ENCODE measurements around the gene F13A1.

The F13A1 gene

DNA sequence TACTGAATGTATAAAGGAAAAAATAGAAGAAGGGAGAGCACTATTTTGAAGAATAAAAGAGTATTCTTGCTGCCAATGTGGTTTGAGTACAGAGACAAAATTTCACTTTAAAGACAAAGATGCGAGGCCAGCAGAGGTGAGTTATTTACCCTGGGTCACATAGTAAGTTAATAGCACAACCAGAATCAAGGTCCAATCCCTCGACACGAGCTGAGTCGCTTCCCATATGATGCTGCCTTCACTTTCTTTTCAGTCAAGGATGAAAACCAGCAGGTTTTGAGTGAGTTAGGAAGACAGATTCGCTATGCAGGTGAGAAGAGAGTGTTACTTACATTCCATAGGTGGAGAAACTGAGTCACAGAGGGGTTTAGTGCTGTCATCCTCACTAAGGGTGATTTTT is 75.8 kb downstream of the F13A1 start:
- no peak for DNase-seq (ENCODE audit: low read depth in 2 of 2)

DNA sequence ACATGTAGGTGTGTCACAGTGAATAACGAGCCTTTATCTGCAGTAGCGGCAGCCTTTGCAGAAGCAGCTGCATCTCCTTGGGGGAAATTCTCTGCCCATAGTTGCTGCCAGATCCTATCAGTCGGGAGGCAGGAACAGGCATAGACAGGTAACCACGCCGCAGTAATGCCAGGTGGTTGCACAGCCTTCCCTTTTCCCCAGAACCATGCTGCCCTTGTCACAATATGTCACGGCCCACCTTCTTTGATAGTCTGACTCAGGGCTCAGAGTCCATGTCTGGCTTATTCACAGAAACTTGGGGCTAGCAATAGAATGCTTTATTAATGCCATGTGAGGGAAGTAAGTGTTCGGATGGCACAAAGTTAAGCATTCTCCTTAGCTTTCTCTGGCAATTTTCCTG is 76.6 kb downstream of the F13A1 start:
- no peak for DNase-seq (ENCODE audit: low read depth in 2 of 2)

DNA sequence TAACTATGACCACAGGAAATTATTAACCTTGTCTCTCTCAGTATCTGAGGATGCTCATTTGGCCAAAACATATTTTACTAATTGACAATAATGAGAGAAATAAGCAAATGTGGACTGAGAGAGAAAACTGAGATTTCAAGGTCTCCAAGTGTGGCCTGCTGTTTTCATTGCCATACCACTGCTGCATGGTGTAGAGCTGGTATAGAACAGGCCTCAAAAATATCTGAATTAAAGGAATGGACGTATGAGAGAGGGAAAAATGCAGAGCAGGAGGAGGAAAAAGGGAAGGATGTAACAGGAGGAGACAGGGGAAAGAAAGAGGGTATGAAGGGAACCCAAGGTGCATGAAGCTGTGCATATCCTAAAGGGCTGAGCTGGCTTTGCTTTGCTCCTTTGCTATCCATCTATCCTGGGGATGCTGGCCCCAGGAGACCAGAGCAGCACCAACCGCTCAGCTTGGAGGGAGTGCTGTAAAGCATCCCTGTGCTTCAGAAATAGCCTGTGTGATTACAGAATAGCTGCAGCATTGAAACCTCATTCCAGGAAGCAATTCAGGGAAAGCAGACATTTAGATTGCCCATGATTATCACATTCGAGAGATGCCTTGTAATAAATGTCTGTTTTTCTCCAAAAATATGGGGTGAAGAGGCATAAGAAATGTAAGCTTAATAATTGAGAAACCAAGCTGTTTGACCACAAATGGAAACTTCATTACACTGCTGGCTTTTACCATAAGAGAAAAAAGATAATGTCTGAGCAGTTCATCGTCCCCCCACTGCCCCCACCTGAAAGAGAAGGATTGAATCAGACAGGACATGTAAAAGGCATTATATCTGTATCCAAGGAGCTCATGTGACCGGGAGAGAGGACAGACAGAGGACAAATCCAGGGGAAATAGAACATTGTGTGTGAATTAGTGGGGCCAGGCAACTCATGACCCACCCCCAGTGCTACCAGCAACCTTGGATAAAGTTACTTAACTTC is 80.6 kb downstream of the F13A1 start:
- no peak for DNase-seq (ENCODE audit: low read depth in 2 of 2)

DNA sequence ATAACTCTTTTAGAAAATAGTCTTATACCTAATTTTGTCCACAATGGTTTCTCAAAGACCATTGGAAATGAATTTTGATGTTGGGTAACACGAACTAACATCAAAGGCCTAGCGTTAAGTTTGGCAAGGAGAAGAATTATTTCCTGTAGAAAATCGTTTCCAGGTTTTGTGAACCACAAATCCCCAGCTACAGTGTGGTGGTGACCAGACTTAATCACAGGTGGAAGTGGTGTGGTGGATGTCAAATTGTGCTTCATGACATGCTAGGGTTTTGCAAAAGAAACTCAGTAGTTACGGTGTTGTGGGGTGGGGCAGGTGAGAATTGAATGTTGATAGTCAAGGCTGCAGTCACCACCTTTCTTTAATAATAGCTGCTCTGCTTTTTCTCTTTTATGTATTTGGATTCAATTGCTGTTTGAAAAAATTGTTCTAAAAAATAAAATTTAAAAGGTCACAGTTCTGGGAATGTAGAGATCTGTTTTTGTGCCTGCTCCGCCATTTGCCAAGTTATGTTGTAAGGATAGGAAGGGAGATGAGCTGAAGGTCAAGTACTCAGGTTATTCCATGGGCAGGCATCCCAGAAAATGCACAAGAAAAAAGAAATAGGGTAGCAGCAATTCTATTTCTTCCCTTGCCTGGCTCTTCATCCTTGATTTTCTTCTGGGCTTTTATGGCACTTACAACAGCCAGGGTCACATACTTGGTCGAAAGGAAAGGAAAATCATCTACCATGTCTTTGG is 83.6 kb downstream of the F13A1 start:
- no peak for DNase-seq (ENCODE audit: low read depth in 2 of 2)

DNA sequence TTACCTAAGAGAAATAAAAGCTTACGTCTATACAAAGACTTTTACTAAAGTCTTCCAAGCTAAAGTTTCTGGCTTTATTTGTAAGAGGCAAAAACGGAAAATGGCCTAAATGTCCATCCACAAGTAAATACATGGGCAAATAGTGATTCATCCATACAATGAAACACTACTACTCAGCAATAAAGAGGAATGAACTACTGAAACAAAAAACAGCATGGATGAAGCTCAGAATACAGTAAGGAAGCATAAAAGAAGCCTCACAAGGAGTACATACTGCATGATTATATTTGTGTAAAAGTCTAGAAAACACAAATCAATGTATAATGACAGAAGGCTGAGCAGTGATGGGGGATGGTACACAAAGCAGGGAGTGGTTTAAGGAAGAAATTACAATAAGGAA is 84.7 kb downstream of the F13A1 start:
- no peak for DNase-seq (ENCODE audit: low read depth in 2 of 2)

DNA sequence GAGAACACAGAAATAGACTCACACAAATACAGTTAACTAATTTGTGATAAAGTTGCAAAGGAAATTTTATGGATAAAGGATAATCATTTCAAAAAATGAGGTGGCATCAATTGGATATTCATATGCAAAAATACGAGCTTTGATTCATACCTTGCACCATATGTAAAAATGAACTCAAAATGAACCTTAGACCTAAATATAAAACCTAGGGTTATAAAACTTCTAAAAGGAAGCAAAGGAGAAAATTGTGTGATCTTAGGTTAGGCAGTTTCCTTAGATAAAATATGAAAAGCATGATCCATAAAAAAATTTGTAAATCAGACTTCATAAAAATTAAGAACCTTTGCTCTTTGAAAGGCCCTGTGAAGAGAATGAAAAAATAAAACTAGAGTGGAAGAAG is 85.5 kb downstream of the F13A1 start:
- DNase-seq (ENCODE audit: low read depth in 2 of 2) = no peak

DNA sequence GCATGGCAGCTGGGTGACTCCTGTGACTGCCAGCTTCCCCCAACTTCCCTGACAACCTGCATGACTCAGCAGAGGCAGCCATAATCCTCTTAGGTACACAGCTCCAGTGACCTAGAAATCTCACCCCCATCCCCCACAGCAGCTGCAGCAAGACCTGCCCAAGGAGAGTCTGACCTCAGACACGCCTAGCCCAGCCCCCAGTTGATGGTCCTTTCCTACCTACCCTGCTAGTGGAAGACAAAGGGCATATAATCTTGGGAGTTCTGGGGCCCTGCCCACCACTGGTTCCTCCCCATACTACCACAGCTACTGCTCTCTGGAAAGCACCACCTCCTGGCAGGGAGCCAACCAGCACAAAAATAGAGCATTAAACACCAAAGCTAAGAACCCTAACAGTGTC is 90.2 kb downstream of the F13A1 start:
- DNase-seq (ENCODE audit: low read depth in 2 of 2) = no peak

DNA sequence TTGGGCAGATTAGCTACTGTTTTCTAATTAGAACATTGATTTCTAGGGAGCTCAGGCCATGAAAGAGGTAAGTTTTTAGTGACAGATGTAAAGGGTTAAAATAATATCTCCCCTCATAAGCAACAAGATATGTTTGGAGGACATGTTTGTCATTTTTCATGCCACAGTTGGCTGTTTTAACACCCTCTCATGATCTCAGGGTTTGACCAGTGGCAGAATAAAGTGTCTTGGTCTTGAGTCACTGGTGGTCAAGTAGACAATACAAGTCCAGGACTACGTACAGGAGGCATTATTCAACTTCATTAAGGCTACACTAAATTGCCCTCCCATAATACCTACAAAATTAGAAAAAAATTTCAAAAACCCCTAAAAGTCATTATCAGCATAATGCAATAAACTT is 92.6 kb downstream of the F13A1 start:
- DNase-seq (ENCODE audit: low read depth in 2 of 2) = no peak

DNA sequence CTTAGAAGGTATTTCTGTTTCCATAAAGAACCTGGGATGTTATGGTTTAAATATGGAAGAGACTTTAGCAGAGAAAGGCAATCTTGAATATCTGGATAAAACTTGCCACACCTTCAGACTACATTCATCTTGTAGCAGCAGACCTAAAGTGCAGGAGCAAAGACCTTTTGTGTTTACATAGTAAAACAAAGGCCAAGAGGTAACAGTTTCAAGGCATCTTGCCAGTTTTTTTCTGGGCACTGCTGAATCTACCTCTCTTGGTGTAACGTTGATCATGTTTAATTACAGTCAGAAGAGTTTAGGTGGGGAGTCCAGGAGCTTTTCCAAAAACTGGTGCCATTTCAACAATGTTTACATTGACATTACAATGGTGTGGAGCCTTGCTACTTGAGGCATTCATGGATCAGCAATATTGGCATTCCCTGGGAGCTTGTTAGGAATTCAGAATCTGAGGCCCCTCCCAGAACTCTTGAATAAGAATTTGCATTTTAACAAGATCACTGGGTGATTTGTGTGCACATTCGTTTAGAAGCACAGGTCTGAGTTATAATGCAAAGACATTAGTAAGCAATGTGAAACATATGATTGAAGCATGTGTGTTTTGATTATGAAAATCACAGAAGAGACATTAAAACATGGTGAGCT is 94.5 kb downstream of the F13A1 start:
- no peak for DNase-seq (ENCODE audit: low read depth in 2 of 2)

DNA sequence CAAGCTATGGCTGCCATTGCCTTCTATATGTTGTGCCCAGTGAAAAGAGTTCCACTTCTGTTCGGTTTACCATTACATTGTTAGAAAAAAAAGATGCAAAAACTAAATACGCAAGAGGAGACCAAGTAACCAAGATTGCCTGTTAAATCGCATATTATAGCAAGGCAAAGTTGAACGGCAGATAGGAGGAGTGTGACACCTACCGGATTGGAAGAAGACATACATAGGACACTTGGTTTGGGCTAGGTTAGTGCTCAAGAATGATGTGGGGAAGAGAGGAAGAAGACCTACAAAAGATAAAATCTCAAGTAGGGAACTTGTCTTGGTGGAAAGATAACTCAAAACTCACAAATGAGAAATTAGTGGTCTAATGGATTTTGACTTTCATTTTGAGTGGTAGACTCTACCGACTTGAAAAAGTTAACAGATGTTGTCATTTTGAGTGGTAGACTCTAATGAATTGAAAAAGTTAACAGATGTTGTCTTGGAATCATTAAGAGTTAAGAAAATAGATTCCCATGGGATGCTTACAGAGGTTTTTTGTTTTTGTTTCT is 95.5 kb downstream of the F13A1 start:
- no peak for DNase-seq (ENCODE audit: low read depth in 2 of 2)

DNA sequence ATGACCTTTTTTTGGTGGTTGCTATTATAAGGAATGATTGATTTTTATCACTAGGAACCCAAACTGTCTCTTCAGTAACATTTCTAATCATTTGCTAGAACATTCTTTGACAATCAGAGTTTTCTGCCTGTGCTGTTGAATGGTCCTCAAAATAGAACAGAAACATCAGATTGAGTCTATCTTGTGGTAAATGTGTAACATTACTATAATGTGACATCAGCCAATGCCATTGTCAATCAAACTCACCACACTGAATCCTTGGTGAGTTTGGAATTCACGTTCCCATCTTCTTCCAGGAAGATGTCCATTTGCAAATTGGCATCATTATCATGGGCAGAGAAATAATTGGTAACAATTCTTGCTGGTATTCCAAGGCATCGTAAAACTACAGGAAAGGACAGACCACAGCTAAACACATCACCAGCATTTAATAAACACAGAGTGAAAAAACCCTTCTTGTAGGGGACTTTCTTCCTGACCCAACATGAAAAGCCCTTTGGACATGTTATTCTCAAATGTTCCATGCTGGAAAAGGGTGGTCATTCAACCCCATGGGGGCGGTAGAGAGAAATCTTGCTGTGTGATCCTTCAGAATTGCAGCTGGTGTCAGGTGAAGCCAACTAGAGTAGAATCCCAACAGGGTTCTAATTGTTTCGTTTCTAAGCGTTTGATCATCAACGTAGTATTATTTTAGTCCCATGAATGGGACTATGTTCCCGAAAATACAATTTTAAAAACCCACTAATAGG is 98.5 kb downstream of the F13A1 start:
- DNase-seq (ENCODE audit: low read depth in 2 of 2) = no peak

DNA sequence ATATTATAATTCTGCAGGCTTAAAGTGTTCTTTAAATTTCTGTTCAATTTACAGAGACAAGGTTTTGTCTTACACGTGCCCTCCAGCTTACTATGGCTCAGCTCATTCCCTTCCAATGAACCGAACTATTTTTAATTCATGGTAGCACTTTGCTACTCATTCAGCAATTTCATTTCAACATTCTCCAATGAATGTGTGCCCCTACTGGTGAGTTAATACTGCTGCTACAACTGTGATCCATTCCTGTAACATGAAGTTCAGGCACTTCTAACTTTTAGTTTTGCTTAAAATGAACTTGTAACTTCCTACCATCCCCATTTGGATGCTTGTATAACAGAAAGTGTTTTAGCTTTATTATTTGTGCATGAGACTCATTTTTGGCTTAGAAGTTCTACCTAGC is 99.7 kb downstream of the F13A1 start:
- no peak for DNase-seq (ENCODE audit: low read depth in 2 of 2)

DNA sequence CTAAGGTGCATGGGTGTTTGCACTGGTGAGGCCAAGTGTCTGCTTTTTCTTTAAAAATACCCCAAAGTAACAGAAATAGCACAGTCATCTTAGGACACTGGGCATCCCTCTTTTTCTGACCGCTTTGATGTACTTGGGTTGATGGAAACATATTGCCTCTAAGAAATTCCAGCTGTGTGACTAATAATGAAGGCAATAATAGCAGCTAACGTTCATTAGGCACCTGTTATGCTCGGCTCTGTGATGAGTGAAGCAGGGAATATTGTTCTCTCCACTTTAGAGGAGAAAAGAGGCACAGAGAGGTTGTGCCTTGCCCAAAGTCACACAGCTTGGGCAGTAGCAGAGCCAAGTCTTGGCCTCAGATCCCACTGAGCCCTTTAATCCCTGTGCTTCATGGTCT is 100.7 kb downstream of the F13A1 start:
- no peak for DNase-seq (ENCODE audit: low read depth in 2 of 2)

DNA sequence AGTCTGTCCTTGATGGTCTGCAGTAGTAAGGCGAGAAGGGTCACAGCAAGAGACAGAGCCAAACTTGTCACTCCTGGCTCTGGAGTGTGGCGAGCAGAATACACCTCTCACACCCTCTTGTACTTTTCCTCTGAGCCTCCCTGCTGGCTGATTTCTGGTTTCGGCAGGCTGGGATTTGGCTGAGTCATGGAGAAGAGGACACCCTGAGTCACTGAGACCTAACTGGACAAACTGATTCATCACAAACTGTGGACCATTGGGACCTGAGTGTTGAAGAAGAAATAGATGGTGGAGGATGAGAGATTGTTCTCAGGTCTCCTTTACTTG is 101.7 kb downstream of the F13A1 start:
- no peak for DNase-seq (ENCODE audit: low read depth in 2 of 2)

DNA sequence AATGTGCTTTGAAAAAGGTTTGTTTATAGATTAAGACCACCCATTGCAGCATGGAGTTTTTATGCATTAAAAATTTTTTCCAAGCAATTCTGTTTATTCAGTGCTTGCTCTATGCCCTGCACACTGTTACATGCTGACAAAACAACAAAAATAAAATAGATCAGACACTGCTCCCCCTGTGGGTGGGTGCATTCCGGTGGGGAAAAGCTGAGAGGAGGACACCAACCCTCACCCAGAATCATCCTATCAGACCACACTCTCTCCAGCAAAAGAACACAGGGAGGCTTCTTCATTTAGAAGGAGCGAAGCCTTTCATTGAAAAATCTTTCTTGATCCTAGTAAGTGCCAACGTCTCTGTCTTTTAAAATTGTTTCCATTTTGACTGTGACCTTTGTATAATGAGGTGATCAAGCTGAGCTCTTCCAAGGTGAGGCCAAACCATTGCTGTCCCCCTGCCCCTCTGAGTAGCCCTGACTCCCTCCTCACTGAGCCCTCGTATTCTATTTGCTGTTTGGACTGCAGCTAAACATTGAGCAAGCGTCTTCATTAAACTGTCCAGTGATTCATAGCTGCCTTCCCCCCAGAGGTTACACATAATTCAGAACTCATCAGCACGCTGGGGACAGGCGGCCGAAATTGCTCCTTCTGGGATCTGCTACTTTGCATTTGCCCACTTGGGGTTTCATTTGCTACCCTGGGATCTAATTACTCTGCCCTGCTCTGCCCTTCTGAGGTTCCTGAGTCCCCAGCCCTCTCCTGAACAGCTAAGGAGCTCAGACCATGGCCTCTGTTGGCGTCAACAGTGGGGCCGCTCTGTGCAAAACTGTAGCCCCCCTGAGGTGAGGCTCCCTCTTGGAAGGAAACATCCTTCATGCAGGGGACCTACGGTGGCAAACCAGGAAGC is 102.4 kb downstream of the F13A1 start:
- no peak for DNase-seq (ENCODE audit: low read depth in 2 of 2)

DNA sequence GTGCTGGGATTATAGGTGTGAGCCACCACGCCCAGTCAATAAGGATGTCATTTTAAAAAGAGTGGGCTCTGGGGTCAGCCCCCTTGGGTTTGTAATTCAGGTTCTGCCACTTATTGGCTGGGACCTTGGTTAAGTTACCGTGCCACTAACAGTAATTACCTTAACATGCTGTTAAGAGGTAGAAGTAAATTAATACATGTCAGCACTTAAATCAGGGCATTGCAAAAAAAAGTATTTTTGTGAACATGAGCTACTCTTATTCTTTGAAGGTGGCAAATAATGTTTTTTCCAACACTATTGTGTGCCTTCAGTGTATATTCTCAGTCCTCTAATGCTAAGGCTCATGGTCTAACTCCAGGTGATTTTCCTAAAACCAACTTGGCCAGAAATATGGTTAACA is 109.5 kb downstream of the F13A1 start:
- no peak for DNase-seq (ENCODE audit: low read depth in 2 of 2)

DNA sequence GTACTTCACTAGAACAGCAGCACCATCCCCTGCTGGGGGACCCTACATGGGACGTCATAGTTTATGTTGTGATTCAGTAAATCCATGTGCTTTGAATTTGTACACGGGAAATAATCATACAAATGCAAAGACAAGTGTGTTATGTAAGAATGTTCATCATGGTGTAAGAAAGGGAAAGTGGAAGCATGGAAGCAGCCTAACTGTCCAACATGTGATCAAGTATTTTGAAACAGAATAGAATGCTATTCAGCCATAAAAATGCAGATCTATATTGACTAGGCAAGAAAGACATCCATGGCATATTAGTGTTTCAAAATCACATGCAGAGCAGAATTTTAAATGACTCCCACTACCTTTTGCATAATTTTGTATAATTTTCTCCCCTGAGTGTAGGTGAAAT is 117.6 kb downstream of the F13A1 start:
- no peak for DNase-seq (ENCODE audit: low read depth in 2 of 2)

DNA sequence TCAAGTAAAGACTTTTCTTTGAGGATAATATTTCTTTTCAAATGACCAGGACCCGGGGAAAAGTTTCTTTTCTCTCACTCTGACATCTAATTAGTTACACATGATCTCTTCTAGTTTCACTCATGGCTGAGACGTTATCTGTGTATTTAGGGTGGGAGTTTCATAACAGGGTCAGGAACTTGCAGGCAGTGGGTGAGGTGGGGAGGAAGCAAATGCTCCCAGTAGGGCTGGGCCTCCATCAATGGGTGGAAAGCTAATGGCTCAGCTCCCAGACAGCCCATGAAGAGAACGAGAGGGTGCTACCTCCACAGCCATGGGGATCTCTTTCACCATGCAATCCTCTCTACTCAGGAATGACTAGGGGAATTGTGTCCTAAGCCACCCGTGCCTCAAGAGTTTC is 119.3 kb downstream of the F13A1 start:
- DNase-seq (ENCODE audit: low read depth in 2 of 2) = no peak

DNA sequence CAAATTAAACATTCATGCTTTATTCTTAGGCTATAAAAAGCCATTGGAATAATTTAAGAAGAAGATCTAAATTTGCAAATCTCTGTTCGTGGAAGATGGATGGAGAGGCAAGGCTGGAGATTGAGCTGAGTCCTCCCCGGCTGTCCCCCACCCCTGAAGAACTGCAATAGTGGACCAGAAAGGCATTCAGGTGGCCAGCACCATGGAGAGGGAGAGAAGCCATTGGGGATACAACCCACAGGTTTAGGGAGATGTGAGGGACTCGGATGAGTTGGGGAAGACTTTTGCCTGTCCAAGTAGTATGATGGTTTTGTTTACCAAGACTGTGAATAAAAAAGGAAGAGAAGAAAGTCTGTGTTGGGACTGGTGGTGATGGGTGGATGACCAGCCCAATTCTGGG is 120.8 kb downstream of the F13A1 start:
- DNase-seq (ENCODE audit: low read depth in 2 of 2) = no peak

DNA sequence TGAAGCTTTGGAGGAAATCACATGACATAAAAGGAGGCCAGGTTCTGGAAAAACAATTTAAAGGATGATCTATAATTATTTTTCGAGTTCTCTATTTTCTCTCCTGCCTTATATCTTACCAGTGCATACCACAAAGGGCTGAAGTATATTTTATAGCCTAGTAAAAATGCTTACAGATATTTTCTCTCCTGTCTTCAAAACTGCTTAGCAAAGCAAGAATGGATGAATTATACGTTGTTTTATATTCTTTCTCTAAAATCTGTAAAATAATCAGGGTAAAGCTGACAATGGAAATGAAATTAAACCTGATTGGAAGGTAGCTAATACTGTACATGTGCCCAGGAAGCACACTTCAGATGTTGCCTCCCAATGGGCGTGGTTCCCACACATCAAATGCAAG is 123.7 kb downstream of the F13A1 start:
- no peak for DNase-seq (ENCODE audit: low read depth in 2 of 2)

DNA sequence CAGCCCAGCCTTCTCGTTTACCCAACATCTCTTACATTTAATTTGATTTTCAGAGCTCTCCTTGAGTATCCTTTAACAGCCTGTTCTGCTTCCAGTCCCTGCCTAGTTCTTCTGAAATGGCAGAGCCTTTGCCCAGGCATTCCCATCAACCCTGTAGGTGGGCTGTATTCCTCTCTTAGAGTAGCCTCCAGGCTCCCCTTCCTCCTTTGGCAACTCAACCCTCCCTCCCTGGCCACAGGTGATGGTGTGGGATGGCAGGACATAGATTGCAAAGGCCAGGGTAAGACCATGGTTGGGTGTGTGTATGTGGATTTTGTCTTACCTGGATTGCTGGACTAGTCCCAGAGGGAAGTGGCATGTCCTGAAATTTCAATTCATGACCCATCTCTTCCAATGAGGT is 125.4 kb downstream of the F13A1 start:
- DNase-seq (ENCODE audit: low read depth in 2 of 2) = no peak

Data from stimulated activated CD4-positive, alpha-beta T cell treated with anti-CD3 and anti-CD28 coated beads, Interleukin-12 subunit alpha, Interleukin-12 subunit beta, amount 100 ng/mL, for 24 hours (primary cell).